ENCODE measurements around the gene ORC4. TPM values are rescaled to one million over a fixed set of nuclear protein-coding genes. Genes with fewer than 3 reads are reported as not detected.

Gene ORC4
- total RNA-seq, 1 donor from 2014 or later = 95.5 TPM

- no peak for DNase-seq
Measured at GRCh38 chr2:147927053-147927588, 93.4 kb downstream of the ORC4 start.

- no peak for DNase-seq
Measured at GRCh38 chr2:147925886-147926285, 94.7 kb downstream of the ORC4 start.

- DNase-seq = no peak
Measured at GRCh38 chr2:147924647-147925046, 95.9 kb downstream of the ORC4 start.

- no peak for DNase-seq
Measured at GRCh38 chr2:147923846-147924245, 96.7 kb downstream of the ORC4 start.

GRCh38 chr2:147917161-147917560 is 103.4 kb downstream of the ORC4 start:
- DNase-seq = no peak

- DNase-seq = no peak
Measured at GRCh38 chr2:147916723-147917122, 103.8 kb downstream of the ORC4 start.

- no peak for DNase-seq
Measured at GRCh38 chr2:147916067-147916466, 104.5 kb downstream of the ORC4 start.

GRCh38 chr2:147913701-147914480 is 106.6 kb downstream of the ORC4 start:
- DNase-seq = no peak

- peak; percentile 13 for DNase-seq
Measured at GRCh38 chr2:147910990-147911473, 109.5 kb downstream of the ORC4 start.

GRCh38 chr2:147909178-147909577 is 111.4 kb downstream of the ORC4 start:
- DNase-seq = no peak

GRCh38 chr2:147904051-147904450 is 116.5 kb downstream of the ORC4 start:
- DNase-seq = no peak

GRCh38 chr2:147888680-147889079 is 131.9 kb downstream of the ORC4 start:
- no peak for DNase-seq

- DNase-seq = no peak
Measured at GRCh38 chr2:147886136-147886535, 134.4 kb downstream of the ORC4 start.

- no peak for DNase-seq
Measured at GRCh38 chr2:147884830-147885229, 135.7 kb downstream of the ORC4 start.

GRCh38 chr2:147882631-147883030 is 137.9 kb downstream of the ORC4 start:
- DNase-seq = no peak

Other genes starting within 250 kb of the ORC4 start
- gene ACVR2A, start 175.7 kb downstream of the ORC4 start, total RNA-seq = 125 TPM
- 59.1 TPM for gene MBD5, start 354 bp upstream of the ORC4 start, total RNA-seq